HepG2 (cell line): ENCODE results near the gene MIB2. TPM values are rescaled to one million over a fixed set of nuclear protein-coding genes. Genes with fewer than 3 reads are reported as not detected.

ENCODE experiments used
- ATAC-seq: fragments of 200-7000 bp; cut with Tn5 transposase; 3 replicates; pipeline ENCODE4 v1.9.1; 2020; ENCODE audit warnings: mild to moderate bottlenecking, moderate library complexity
- BruUV-seq: library from RNA; stranded (reverse); fragments of 400-500 nt; replicated peaks from 2 replicates; lab custom pipeline; 2021; lab: Mats Ljungman, UMichigan
- CTCF ChIA-PET: fragments of 300-600 bp; formaldehyde crosslinking; extraction: SDS; loops from one replicate; lab custom pipeline; 2021; ENCODE audit warnings: low total read pairs, inconsistent platforms, low intra/inter-chr PET ratio; lab: Yijun Ruan, JAX
- POLR2A ChIA-PET: fragments of 350-600 bp; sonication (Branson Sonifier 250); formaldehyde crosslinking; loops from one replicate; lab custom pipeline; 2020; ENCODE audit warnings: antibody characterized with exemption, inconsistent platforms; lab: Yijun Ruan, JAX
- DNase-seq: peaks from one replicate; pipeline ENCODE4 v3.0.0-alpha.2; 2015; ENCODE audit warnings: low spot score
- FAIRE-seq: peaks from 3 replicates; lab custom pipeline; 2011; peaks lifted over from hg19 to GRCh38; lab: Jason Lieb, UNC
- H2AFZ ChIP-seq: one replicate; pipeline ENCODE4 v1.6.1; 2011; ENCODE audit warnings: low read length, inconsistent platforms
- H3K27ac ChIP-seq: fragments of 300-600 bp; 3 replicates; pipeline ENCODE4 v1.8.0; 2011; ENCODE audit warnings: mixed run types, mild to moderate bottlenecking, mixed read lengths, low read length, inconsistent platforms; ENCODE audit not compliant: insufficient read depth; ENCODE audit errors: extremely low read length
- H3K27me3 ChIP-seq, 2 experiments: fragments of 200-600 bp in 1 of 2; 2 replicates in 1 of 2; 3 replicates in 1 of 2; pipeline versions ENCODE4 v1.6.0 to v1.8.0; 2011; ENCODE audit warnings: low read length in 2 of 2, mild to moderate bottlenecking in 2 of 2, moderate library complexity in 2 of 2, inconsistent platforms in 1 of 2; ENCODE audit not compliant: insufficient read depth in 2 of 2, control insufficient read depth in 1 of 2
- H3K36me3 ChIP-seq, 2 experiments: fragments of 200-600 bp in 1 of 2; replicated peaks in 1 of 2; 2 replicates in 1 of 2; 3 replicates in 1 of 2; pipeline versions ENCODE4 v1.5.1 to v1.8.0; 2011; ENCODE audit warnings: low read length in 2 of 2, inconsistent platforms in 1 of 2; ENCODE audit not compliant: insufficient read depth in 2 of 2, control insufficient read depth in 1 of 2
- H3K4me1 ChIP-seq: 2 replicates; pipeline ENCODE4 v1.5.1; 2012; ENCODE audit warnings: low read length, inconsistent platforms; ENCODE audit not compliant: insufficient read depth
- H3K4me2 ChIP-seq: 2 replicates; pipeline ENCODE4 v1.6.0; 2011; ENCODE audit warnings: low read depth, low read length, inconsistent platforms
- H3K4me3 ChIP-seq, 3 experiments: fragments of 200-600 bp in 1 of 3; sonication (generic), shearing (Covaris generic) in 1 of 3; replicated peaks in 1 of 3; 2 replicates each; pipeline ENCODE4 v1.5.1; 2011 to 2016; ENCODE audit warnings: low read length in 3 of 3, inconsistent platforms in 2 of 3, low read depth in 2 of 3, mild to moderate bottlenecking in 2 of 3, control low read depth in 1 of 3, mixed read lengths in 1 of 3; ENCODE audit not compliant: insufficient read depth in 1 of 3
- H3K79me2 ChIP-seq: one replicate; pipeline ENCODE4 v1.6.1; 2011; ENCODE audit warnings: low read length, inconsistent platforms; ENCODE audit not compliant: insufficient read depth
- H3K9ac ChIP-seq: 2 replicates; pipeline ENCODE4 v1.6.0; 2011; ENCODE audit warnings: mild to moderate bottlenecking, low read depth, low read length, inconsistent platforms; ENCODE audit not compliant: insufficient read depth
- H3K9me3 ChIP-seq: 2 replicates; pipeline ENCODE4 v1.5.1; 2012; ENCODE audit warnings: mild to moderate bottlenecking, low read length
- H4K20me1 ChIP-seq: 2 replicates; pipeline ENCODE4 v1.6.0; 2011; ENCODE audit warnings: inconsistent platforms, mild to moderate bottlenecking, low read length, moderate library complexity; ENCODE audit not compliant: insufficient read depth
- HNRNPL ChIP-seq: fragments of 200-400 bp; formaldehyde crosslinking; IDR thresholded peaks from 2 replicates; pipeline ENCODE4 v1.6.1; 2017; ENCODE audit warnings: mild to moderate bottlenecking, low read depth, low read length
- IRF9 ChIP-seq: sonication (generic); formaldehyde crosslinking; IDR thresholded peaks from 2 replicates; pipeline ENCODE4 v1.8.0; 2022; ENCODE audit warnings: missing genetic modification reagents, mild to moderate bottlenecking, borderline replicate concordance
- KMT2A ChIP-seq: sonication (generic); formaldehyde crosslinking; IDR thresholded peaks from 2 replicates; pipeline ENCODE4 v1.4.0; 2020; ENCODE audit warnings: missing genetic modification reagents
- LBX2 ChIP-seq: sonication (generic); formaldehyde crosslinking; IDR thresholded peaks from 2 replicates; pipeline ENCODE4 v1.5.0; 2020; ENCODE audit warnings: missing genetic modification reagents, mild to moderate bottlenecking, borderline replicate concordance
- PHF8 ChIP-seq: sonication (generic); formaldehyde crosslinking; IDR thresholded peaks from 2 replicates; pipeline ENCODE4 v1.5.0; 2020; ENCODE audit warnings: missing genetic modification reagents
- RNF2 ChIP-seq: fragments of 450-650 bp; conservative IDR thresholded peaks from 2 replicates; pipeline ENCODE4 v1.6.1; 2016; ENCODE audit warnings: low read depth
- SNAPC5 ChIP-seq: sonication (generic); formaldehyde crosslinking; IDR thresholded peaks from 2 replicates; pipeline ENCODE4 v1.8.1; 2023; ENCODE audit warnings: mild to moderate bottlenecking, missing genetic modification reagents, borderline replicate concordance
- TIGD3 ChIP-seq: sonication (generic); formaldehyde crosslinking; IDR thresholded peaks from 2 replicates; pipeline ENCODE4 v1.5.1; 2020; ENCODE audit warnings: mild to moderate bottlenecking, missing genetic modification reagents, borderline replicate concordance
- ZEB1 ChIP-seq: IDR thresholded peaks from 2 replicates; pipeline ENCODE4 v1.6.1; 2012; ENCODE audit warnings: mild to moderate bottlenecking, low read depth, inconsistent platforms; ENCODE audit not compliant: insufficient replicate concordance
- ZKSCAN8 ChIP-seq: IDR thresholded peaks from 2 replicates; pipeline ENCODE4 v1.6.1; 2016; ENCODE audit warnings: borderline replicate concordance, missing genetic modification reagents, missing compliant biosample characterization
- ZMAT3 ChIP-seq: sonication (generic); formaldehyde crosslinking; conservative IDR thresholded peaks from 2 replicates; pipeline ENCODE4 v1.7.0; 2021; ENCODE audit warnings: missing genetic modification reagents
- ZNF30 ChIP-seq: sonication (generic); formaldehyde crosslinking; IDR thresholded peaks from 2 replicates; pipeline ENCODE4 v1.5.0; 2020; ENCODE audit warnings: mild to moderate bottlenecking, missing genetic modification reagents
- ZNF407 ChIP-seq: sonication (generic); formaldehyde crosslinking; IDR thresholded peaks from one replicate; pipeline ENCODE4 v1.5.1; 2020; ENCODE audit warnings: mild to moderate bottlenecking, missing genetic modification reagents; ENCODE audit errors: not compliant biosample characterization
- WGBS: methylation state at CpG from one replicate; pipeline ENCODE4 v1.1.6; 2017; ENCODE audit warnings: low lambda C conversion rate; 5-methylcytosine and 5-hydroxymethylcytosine counted together
- in situ Hi-C: cut with HindIII; loops from 2 replicates; pipeline ENCODE4 v1.10.0; 2017; ENCODE audit warnings: low pct_unique_long_range_greater_than_20kb; ENCODE audit not compliant: extremely low pct_ligation_motif_present
- intact Hi-C: fragments of 100-400 bp; cut with micrococcal nuclease; formaldehyde crosslinking; loops from one replicate; pipeline ENCODE4 v1.10.0; 2022; ENCODE audit not compliant: unreplicated experiment
- polyA plus RNA-seq, 8 experiments: library from polyadenylated mRNA; depleted of rRNA in 3 of 8; stranded (reverse) in 7 of 8; unstranded in 1 of 8; fragments of >200 nt; fragmentation: Illumina TruSeq in 4 of 8; extraction: Trizol in 4 of 8; gene quantifications; 2 replicates each; pipeline versions ENCODE4 v1.2.1 to v1.2.3, GENCODE V29; 2011 to 2016; ENCODE audit warnings: low read depth in 4 of 8, missing spikeins in 1 of 8, mixed read lengths in 1 of 8; ENCODE audit not compliant: insufficient read depth in 1 of 8
- total RNA-seq, 5 experiments: library from RNA; depleted of rRNA; stranded (reverse); fragments of >200 nt; fragmentation: Illumina TruSeq; extraction: Trizol; gene quantifications; 2 replicates each; pipeline ENCODE4 v1.2.3, GENCODE V29; 2016; ENCODE audit warnings: low read depth in 1 of 5

Gene MIB2
- total and polyA plus RNA-seq, 2 of the 13 experiments (the other 11 are each of a cell fraction or from before 2014, with no cell fraction given), result 19.9 to 30.4 TPM

- Histone ChIP-seq H3K36me3 (peaks cover 0 to 2% of the 10 kb centered on the region in 2 experiments; a peak in 1 of 5 replicates), H3K27me3 (no peaks in the 10 kb centered on the region), H2AFZ (no peak within 1 kb of the TSS), H3K4me2 (peak within 1 kb of the TSS; percentile 70), H3K9me3 (no peaks in the 10 kb centered on the region), H3K4me1 (no peaks in the 10 kb centered on the region), H3K4me3 (peak within 1 kb of the TSS; percentile 12 to 63 (median 43); a peak in 4 of 6 replicates), H3K79me2 (no peaks in the 10 kb centered on the region), H4K20me1 (no peaks in the 10 kb centered on the region), H3K9ac (peak within 1 kb of the TSS; percentile 49; the same call in 1 of the 2 replicates), H3K27ac (no peak within 1 kb of the TSS)
- no peak for DNase-seq
- no TSS peak for BruUV-seq
- no peak for FAIRE-seq
- intact Hi-C loops (no loop called here), in situ Hi-C loops (no loop called here)
- ChIA-PET POLR2A (no interaction called here), CTCF (no interaction called here)
- WGBS, result 13% methylated on average over 6 of the region's 48 CpGs
- ATAC-seq, result peak; percentile 43
- no peak for TF ChIP-seq ZEB1
- no peak for TF ChIP-seq RNF2
- no peak for TF ChIP-seq ZMAT3 (CRISPR knock-in tag)
- peak; percentile 33; the same call in 1 of the 2 replicates for TF ChIP-seq PHF8 (CRISPR knock-in tag)
- no peak for TF ChIP-seq ZNF407 (CRISPR knock-in tag)
- no peak for TF ChIP-seq TIGD3
- no peak for TF ChIP-seq ZNF30 (CRISPR knock-in tag)
- TF ChIP-seq KMT2A (CRISPR knock-in tag), result no peak
- TF ChIP-seq SNAPC5 (CRISPR knock-in tag), result no peak
- TF ChIP-seq LBX2 (CRISPR knock-in tag), result no peak
- no peak for TF ChIP-seq ZKSCAN8 (CRISPR knock-in tag)
- TF ChIP-seq IRF9 (CRISPR knock-in tag), result no peak
- no peak for TF ChIP-seq HNRNPL
These were observed 16.6 kb downstream of the MIB2 start, which contains the start of gene MMP23B for GRCh38 chr1:1631782-1632420. Gene MMP23B (plus strand): TSS chr1:1632173. CDS start chr1:1632219, 46 bp downstream.
